ENCODE results near the gene KRTAP19-8. TPM values are rescaled to one million over a fixed set of nuclear protein-coding genes. Genes with fewer than 3 reads are reported as not detected.

Gene KRTAP19-8, protein sequence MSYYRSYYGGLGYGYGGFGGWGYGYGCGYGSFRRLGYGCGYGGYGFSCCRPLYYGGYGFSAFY
- total RNA-seq (2014; rRNA removed; shearing (Covaris generic)): not detected in 2 replicates

DNA sequence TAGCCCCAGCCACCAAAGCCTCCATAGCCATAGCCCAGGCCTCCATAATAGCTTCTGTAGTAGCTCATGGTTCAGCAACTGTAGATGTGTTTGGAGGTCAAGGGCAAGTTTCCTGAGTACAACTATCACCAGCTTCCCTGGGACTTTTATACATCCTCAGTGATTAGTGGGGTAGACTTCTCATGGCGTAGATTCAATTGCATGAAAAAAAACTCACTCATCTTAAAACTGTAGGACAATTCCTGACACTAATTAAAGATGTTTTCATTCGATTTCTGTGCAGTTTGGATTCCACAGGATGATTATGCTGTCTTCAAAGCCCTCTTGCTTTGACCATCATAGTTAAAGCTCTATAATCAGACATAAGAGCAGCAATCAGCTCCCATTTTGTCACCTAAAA lies at the start of gene KRTAP19-8:
KRTAP19-8 (minus strand) TSS at position 101 of the 400 bp plus-strand sequence; CDS start at position 68, 33 bp downstream.
- DNase-seq (ENCODE audit: low spot score): no peak

DNA sequence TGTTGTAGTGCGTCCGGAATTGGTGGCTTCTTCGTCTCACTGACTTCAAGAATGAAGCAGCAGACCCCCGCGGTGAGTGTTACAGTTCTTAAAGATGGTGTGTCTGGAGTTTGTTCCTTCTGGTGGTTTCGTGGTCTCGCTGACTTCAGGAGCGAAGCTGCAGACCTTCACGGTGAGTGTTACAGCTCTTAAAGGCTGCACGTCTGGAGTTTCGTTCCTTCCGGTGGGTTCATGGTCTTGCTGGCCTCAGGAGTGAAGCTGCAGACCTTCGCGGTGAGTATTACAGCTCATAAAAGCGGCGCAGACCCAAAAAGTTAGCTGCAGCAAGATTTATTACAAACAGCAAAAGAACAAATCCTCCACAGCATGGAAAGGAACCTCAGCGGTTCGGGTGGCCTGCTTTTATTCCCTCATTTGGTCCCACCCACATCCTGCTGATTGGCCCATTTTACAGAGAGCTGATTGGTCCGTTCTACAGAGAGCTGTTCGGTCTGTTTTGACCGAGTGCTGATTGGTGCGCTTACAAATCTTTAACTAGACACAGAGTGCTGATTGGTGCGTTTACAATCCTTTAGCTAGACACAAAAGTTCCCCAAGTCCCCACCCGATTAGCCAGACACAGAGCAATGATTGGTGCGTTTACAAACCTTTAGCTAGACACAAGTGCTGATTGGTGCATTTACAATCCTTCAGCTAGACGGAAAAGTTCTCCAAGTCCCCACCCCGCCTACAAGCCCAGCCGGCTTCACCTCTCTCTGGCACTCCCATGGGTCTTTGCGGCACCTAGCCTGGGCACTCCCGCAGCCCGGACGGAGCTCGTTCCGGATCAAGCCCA lies 49.6 kb upstream of the KRTAP19-8 start:
- DNase-seq (ENCODE audit: low spot score): no peak

DNA sequence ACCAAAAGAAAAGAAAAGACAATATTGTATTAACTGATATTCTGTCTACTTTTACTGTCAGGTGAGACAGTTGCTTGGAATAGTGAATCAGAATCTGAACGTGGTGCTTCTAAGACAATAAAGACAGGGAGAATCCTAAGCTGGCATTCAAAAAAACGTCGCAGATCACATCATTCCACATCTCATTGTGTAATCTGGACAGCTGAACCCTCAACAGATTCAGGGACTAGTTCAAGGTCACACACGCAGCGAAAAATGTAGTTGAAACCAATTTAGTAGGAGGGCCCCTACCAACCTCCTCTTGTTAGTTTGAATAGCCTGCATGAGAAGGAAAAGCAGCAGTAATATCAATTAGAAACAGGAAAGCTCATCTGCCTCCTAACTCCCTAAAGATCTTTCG lies 46.4 kb upstream of the KRTAP19-8 start:
- DNase-seq (ENCODE audit: low spot score): no peak

DNA sequence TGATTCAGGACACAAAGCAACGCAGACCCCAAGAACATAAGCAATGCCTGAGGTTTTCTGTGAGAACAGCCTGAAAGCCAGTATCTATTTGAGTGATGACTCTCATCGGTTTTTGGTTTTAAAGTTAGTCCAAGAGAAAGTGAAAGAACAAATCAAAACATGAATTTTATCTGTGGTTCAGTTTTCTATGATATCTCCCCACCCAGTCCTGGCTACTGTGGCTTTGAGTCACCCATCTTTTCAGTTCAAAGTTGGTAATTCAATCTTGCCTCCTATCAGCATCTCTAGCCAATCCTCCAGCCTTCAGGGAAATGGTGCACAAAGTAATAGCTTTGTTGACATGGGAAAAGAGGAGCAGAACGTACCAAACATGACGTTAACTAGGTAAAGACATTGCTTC lies 40.5 kb upstream of the KRTAP19-8 start:
- DNase-seq (ENCODE audit: low spot score): no peak

DNA sequence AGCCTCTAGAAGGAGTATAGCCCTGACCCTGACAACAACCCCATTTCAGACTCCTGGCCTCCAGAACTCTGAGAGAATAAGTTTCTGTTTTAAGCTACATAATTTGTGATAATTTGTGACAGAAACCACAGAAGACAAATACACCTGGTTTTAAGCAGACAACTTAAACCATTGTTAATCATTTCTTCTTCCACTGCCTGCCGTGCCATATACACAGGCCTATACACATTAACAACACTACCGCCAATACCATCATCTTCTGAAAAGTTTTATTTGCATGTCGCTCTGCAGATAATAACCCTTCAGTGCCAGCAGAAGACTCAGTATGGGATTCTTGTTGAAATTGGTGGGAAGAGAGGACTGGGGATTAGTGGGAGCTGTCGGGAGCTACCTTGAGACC lies 39.9 kb upstream of the KRTAP19-8 start:
- no peak for DNase-seq (ENCODE audit: low spot score)

DNA sequence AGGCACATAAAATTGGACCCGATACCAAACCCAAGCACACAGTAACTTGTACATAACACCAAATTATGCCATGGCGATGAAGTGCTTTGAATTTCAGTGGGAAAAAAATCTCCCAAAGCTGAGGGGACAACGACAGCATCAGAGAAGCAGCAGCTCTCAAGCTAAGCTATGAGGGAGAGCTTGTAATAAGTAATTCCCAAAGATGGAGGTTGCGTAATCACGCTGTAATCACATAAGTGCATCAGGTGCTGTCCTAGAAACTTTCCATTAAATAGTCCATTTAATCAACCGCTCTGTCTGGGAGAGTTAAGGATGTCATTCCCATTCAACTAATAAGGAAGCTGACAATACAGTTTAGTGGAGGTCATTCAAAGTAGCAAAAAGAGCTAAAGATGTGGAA lies 37.6 kb upstream of the KRTAP19-8 start:
- DNase-seq (ENCODE audit: low spot score): no peak

DNA sequence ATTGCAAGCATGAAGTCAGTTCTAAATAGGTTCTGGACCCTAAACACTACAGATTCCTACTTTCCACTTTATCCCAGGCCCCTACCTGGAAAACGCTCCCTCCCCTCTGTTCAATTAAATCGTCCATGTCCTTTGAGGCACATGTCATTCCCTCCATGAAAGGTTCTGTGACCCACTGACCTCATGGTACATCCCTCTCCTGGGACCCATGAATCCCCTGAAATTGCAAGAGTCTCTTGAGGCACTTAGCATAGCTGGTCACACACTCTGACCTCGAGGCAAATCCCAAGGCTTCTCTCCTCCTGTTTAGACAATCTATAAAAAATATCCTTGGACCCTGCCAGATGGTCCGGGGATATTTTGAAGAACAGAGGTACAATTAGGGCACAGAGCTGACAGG lies 34.3 kb upstream of the KRTAP19-8 start:
- DNase-seq (ENCODE audit: low spot score): no peak

DNA sequence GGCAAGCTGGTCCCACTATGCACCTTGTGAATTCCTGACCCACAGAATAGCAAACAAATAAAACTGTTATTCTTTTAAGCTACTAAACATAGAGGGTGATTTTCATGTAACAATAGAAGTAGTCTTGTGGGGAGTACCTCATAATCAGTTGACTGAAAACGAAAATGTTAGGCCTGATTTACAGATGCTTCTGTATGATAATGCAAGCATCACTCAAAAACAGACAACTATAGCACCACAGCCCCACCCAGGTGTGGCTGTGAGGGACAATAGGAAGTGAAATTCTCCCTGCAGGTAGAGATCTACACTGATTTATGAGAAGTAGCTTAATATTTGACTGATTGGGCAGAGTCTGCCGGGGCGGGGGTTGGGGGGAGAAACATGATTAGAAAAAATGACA lies 26.5 kb upstream of the KRTAP19-8 start:
- no peak for DNase-seq (ENCODE audit: low spot score)

DNA sequence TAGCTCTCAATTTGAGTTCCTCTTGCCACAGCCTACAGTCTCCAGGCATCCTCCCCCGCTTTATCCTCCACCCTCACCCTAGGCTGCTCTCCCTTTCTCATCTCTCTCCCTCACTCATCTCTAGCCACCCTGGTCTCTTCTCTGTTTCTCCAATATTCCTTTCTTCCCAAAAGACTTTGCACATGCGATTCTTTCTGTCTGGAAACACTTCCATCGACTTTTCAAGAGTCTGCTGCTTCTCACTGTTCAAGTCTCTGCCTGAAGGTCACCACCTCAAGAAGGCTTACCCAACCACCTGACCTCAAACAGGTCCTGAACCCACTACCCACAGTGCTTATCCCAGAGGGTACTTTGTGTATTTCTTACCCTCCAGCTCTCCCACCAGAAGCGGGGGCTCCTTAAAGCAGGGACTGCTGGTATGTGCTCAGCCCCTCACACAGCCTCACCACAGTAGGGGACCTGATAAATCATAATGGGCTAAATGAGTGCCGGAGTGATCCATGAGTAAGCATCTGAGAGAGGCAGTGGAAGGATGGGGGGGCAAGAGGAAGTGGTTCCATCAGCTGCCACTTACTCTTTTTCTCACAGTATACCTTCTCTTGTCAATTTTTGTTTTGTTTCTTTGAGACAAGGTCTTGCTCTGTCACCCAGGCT lies 14.3 kb upstream of the KRTAP19-8 start:
- DNase-seq (ENCODE audit: low spot score): no peak

DNA sequence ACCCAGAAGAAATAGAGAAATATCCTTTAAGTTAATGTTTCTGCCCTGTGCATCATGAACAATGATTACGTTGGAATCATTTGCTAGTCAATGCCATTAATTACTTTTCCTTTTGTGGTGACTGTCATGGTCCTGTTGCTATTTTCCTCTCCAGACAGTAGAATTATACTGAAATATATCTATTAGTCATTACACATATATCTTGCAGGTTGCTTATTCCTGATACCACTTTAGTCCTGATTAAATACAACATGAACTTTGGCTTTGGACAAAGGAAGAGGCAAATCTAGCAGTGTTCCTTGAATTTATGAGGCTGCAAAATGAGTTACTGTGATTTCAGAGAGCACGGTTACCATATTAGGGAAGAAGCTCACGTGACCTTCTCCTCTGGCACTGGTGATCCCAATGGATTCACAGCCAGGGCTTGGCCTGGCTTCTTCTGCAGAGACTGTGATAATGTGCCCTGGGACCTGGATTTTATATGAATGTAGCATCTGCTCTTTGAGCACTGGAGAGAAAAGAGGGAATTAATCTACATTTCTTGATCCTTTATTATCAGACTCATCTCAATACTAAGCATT lies 12.4 kb upstream of the KRTAP19-8 start:
- no peak for DNase-seq (ENCODE audit: low spot score)

DNA sequence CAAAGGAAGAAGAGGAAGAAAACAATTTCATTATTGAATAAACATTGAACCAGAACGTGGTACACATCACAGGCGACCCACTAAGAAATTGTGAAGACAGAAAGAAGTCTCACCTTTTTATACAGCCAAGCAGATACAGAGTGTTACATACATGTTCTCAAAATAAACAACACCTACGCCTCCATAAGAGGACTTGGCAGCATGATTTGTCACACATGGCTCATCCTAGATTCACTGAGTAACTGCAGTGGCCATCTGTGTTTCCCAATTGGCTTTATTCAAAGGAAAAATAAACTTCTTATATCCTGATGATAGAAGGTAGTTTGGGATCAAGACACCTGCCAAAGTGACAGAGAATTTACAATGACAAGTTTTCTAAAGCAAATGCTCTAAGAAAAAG lies 7.6 kb upstream of the KRTAP19-8 start:
- no peak for DNase-seq (ENCODE audit: low spot score)

DNA sequence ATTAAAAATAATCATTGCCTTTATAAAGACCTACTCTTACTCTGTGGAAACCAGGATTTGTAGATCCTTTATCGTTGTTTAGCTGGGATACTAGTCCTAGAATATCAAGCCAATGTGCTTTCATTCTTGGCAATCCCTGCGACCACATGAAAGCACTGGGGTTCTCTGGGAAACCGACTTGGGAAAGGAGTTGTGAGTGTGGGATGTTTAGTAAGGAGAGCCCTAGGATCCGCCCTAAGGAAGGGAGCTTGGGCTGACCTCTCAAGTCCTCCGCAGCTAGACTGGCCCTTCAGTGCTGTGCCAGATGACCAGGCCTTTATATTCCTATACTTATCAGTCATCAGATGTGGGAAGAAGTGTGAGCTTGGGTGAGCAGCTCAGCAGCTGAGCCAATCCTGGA lies 5.2 kb upstream of the KRTAP19-8 start:
- DNase-seq (ENCODE audit: low spot score): no peak

DNA sequence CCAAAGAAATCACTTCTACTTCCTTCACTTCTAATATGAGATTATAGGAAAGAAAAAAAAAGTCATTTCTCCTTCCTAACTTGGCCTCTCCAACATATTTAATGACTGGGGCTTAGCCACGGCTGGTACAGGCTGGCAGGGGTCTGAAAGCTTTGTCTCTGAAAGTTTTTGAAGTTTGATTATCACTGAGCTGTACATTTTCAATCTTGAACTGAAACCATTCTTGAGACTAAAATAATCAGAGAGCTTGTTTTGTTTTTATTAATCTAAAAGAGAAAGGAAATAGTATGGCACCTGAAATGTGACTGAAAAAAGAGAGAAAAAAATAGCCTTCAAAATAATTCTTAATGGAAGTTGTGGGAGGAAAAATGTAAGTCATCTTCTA lies 3.8 kb upstream of the KRTAP19-8 start:
- DNase-seq (ENCODE audit: low spot score): no peak

DNA sequence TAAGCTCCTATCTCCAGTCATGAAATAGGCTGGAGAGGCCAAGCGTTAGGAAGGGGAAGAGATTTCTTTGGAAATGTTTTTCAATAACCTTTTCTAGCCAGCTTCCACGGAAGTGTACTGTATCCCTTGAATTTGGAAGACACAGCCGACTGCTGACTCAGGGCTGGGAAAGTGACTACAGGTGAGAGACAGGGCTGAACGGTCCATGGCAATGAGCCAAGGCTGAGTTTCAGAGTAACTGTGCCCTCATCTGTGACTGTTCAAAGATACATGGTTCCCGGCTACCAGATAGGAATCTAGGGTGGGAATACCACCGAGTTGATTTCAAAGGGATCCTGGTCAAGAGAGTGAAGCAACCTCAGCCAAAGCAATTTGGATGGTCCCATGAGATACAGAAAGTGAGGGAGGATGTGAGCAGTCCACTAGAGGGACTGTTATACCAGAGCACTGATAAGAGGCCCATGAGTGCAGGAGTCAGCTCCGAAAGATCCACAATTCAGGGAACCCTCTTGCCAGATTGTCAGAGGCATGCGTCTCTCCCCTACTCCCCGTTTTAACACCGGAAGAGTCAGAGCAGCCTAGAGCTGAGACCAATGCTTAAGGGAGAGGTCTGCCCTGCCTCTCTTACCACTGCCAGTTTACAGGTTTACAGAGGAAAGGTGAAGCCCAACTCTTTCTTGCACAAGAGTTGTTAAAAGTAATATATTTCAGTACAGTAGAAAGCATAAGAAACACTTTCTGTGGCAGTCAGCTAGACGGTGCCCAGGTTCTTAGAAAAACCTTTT lies 3.2 kb upstream of the KRTAP19-8 start:
- DNase-seq (ENCODE audit: low spot score): no peak

DNA sequence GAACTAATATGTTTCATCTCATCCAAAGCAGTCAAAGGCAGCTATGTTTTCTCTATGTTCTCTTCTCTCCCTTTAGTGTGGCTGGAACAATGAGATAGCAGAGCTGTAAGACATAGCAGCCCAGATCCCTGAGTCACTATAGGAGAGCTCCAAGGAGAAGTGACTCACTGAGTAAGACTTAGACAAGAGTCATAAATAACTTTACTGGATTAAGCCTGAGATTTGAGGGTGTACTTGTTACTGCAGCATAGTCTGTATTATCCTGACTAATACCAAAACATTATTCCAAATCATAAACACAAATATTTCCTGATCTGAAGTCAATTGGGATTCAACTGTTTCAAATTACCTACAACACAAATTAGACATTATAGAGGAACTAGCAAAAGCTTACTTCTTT lies 3.9 kb downstream of the KRTAP19-8 start:
- DNase-seq (ENCODE audit: low spot score): no peak

DNA sequence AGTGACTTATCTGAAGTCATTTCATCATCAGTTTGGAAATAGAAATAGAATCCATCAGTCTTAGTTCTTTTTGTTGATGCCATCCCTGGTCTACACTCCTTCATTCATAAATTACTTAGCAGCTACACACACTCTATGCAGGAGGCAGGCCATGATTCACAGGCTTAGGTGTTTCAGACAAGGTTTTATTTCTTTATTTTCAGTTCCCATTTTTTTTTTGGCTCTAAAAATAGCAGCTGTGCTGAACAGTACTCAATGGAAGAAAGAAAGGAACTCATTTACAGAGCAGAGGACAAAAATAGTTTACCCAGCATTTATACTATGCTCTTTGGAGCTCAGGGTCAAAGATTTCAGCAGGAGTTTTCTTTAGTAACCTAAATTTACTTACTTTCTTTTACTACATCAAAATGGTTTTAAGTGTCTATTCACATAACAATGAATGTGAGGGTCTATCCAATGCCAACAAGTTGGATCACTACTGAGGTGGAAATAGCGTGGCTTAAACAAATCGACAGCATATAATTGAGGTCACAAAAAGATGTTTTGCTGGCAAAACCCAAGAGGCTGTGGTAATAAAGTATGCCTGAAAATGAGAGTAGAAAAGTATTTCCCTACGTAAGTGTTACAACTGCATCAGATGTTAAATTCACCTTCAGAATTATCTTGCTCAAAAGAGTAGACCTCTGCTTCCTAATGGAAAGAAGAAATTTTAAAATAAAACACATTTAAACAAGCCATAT lies 7.7 kb downstream of the KRTAP19-8 start:
- no peak for DNase-seq (ENCODE audit: low spot score)

DNA sequence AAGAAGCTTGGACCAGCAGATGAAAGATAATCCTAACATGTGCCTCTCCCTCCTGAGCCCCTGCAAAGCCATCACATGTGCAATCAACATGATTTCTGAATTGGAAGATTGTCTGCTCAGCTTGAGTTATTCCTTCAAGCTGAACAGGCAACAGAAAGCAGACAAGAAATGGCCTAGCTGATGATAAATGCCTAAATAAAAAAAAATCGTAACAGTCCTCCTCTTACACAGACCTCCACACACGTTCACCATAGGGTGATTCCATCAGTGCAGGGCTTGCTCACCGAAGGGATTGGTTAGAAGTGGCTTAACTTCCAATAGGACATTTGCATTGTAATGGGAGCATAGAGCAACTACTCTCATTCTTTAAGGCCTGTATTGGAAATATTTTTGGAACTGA lies 14.6 kb downstream of the KRTAP19-8 start:
- DNase-seq (ENCODE audit: low spot score): no peak

DNA sequence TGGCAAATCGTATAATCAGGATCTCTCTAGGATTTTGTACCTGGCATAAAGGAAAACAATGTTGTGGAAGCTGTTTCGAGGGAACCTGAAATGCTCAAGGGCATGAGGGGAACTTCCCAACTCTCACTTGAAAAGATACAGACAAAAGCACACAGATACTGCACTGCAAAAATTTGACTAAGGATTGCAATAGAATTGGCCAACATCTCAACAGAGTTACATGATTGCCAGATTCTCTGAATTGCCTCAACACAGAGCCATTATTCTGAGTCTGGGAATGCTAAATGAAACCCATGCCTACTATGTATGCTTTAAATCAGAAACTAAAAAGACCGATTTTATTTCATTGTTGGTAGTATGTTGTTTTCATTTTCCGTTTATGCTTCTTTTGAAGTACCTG lies 16.0 kb downstream of the KRTAP19-8 start:
- no peak for DNase-seq (ENCODE audit: low spot score)

DNA sequence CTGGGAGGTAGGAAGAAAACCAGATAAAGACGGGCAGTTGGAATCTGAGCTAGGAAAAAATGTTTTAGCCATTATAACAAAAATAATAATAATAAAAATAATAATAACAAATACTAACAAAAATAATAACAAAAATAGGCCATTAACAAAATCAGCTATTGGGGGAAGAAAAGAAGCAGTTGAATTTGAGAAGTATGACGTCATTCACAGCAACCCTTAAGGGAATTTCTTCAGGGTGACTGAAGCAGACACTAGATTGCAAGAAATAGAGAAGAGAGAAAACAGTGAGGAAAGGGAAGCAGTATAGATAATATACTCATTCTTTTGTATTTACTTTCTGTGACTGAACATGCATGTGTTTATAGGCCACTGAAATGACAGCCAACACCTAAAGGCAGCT lies 20.0 kb downstream of the KRTAP19-8 start:
- no peak for DNase-seq (ENCODE audit: low spot score)

DNA sequence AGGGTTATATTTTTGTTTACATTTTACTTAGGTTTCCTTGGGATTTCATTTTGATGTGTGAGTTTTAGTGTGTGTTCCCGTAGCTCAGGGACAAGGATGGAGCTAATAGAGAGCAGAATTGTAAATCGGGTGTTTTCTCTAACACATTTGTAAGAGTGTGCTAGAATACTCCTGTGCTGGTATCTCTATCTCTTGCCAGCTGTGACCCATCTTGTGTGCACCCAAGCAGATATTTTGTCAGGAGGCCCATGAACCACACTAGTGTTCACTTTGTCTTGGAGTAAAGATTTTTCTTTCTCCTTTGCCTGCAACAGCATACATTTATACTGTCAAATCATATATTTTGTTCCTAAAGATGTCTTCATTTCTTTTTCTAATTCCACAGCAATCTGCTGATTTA lies 23.4 kb downstream of the KRTAP19-8 start:
- no peak for DNase-seq (ENCODE audit: low spot score)
